K562 (cell line): ENCODE results near the gene SHLD1. TPM values are rescaled to one million over a fixed set of nuclear protein-coding genes. Genes with fewer than 3 reads are reported as not detected.

Experiments used
- ATAC-seq: fragments of 200-7000 bp; cut with Tn5 transposase; 3 replicates; pipeline ENCODE4 v1.9.1; 2020; ENCODE audit warnings: moderate library complexity
- BruUV-seq: library from RNA; stranded (reverse); fragments of 400-500 nt; replicated peaks from 2 replicates; lab custom pipeline; 2021; lab: Mats Ljungman, UMichigan
- CTCF ChIA-PET: fragments of 300-600 bp; formaldehyde crosslinking; extraction: SDS; loops from one replicate; lab custom pipeline; 2021; ENCODE audit warnings: low intra/inter-chr PET ratio; lab: Yijun Ruan, JAX
- POLR2A ChIA-PET: fragments of 300-600, 350-650 bp; sonication (Branson Sonifier 250); formaldehyde crosslinking; extraction: SDS; loops from one replicate; lab custom pipeline; 2021; ENCODE audit warnings: antibody characterized with exemption, inconsistent platforms; lab: Yijun Ruan, JAX
- DNase-seq, 4 experiments: peaks; one replicate each; pipeline versions ENCODE4 v3.0.0 to v3.0.0-alpha.2; 2011 to 2018; ENCODE audit warnings: low spot score in 3 of 4, mixed read lengths in 3 of 4; ENCODE audit errors: extremely low read depth in 1 of 4
- FAIRE-seq: peaks from 2 replicates; lab custom pipeline; 2011; peaks lifted over from hg19 to GRCh38; lab: Jason Lieb, UNC
- H2AFZ ChIP-seq: 2 replicates; pipeline ENCODE4 v1.6.0; 2011; ENCODE audit warnings: low read depth, low read length, control low read depth, inconsistent platforms
- H3K27ac ChIP-seq: fragments of 200-600 bp; 3 replicates; pipeline ENCODE4 v1.8.0; 2011; ENCODE audit warnings: low read depth, mild to moderate bottlenecking, control low read depth, inconsistent platforms, low read length, moderate library complexity, mixed read lengths; ENCODE audit errors: extremely low read depth
- H3K27me3 ChIP-seq, 2 experiments: fragments of 300-600 bp in 1 of 2; 2 replicates in 1 of 2; 3 replicates in 1 of 2; pipeline versions ENCODE4 v1.6.0 to v1.8.0; 2011; ENCODE audit warnings: inconsistent platforms in 2 of 2, low read length in 2 of 2, mild to moderate bottlenecking in 1 of 2, mixed read lengths in 1 of 2, moderate library complexity in 1 of 2; ENCODE audit not compliant: control insufficient read depth in 2 of 2, insufficient read depth in 2 of 2
- H3K36me3 ChIP-seq: fragments of 300-600 bp; 3 replicates; pipeline ENCODE4 v1.8.0; 2011; ENCODE audit warnings: mild to moderate bottlenecking, low read length, inconsistent platforms; ENCODE audit not compliant: control insufficient read depth, insufficient read depth
- H3K4me1 ChIP-seq, 2 experiments: fragments of 200-600 bp in 1 of 2; replicated peaks in 1 of 2; 2 replicates in 1 of 2; 3 replicates in 1 of 2; pipeline versions ENCODE4 v1.5.1 to v1.8.0; 2011; ENCODE audit warnings: inconsistent platforms in 2 of 2, low read length in 2 of 2, mild to moderate bottlenecking in 1 of 2, mixed read lengths in 1 of 2, moderate library complexity in 1 of 2; ENCODE audit not compliant: control insufficient read depth in 2 of 2, insufficient read depth in 2 of 2
- H3K4me2 ChIP-seq: 2 replicates; pipeline ENCODE4 v1.6.1; 2011; ENCODE audit warnings: low read length, control low read depth, inconsistent platforms, mixed read lengths; ENCODE audit not compliant: insufficient read depth
- H3K4me3 ChIP-seq: fragments of 200-600 bp; sonication (generic), shearing (Covaris generic); 2 replicates; pipeline ENCODE4 v1.5.1; 2016; ENCODE audit warnings: control low read depth, inconsistent platforms
- H3K79me2 ChIP-seq: fragments of 200-600 bp; 3 replicates; pipeline ENCODE4 v1.8.0; 2011; ENCODE audit warnings: low read length, inconsistent platforms; ENCODE audit not compliant: control insufficient read depth, insufficient read depth
- H3K9ac ChIP-seq, 2 experiments: 2 replicates each; pipeline versions ENCODE4 v1.6.0 to v1.6.1; 2011; ENCODE audit warnings: low read depth in 2 of 2, low read length in 2 of 2, control low read depth in 1 of 2, inconsistent platforms in 1 of 2, mild to moderate bottlenecking in 1 of 2, mixed read lengths in 1 of 2; ENCODE audit not compliant: insufficient read depth in 1 of 2
- H3K9me1 ChIP-seq: one replicate; pipeline ENCODE4 v1.6.0; 2011; ENCODE audit warnings: inconsistent platforms, mild to moderate bottlenecking, low read length, moderate library complexity; ENCODE audit not compliant: control insufficient read depth, insufficient read depth
- H3K9me3 ChIP-seq: replicated peaks from 2 replicates; pipeline ENCODE4 v1.5.1; 2011; ENCODE audit warnings: low read depth, low read length, inconsistent platforms; ENCODE audit not compliant: control insufficient read depth, insufficient read depth
- H4K20me1 ChIP-seq: replicated peaks from 2 replicates; pipeline ENCODE4 v1.6.1; 2011; ENCODE audit warnings: low read length, inconsistent platforms, mixed read lengths; ENCODE audit not compliant: control insufficient read depth, insufficient read depth
- HDGF ChIP-seq: fragments of 450-650 bp; IDR thresholded peaks from 2 replicates; pipeline ENCODE4 v1.6.1; 2016
- MIER1 ChIP-seq: fragments of 450-650 bp; IDR thresholded peaks from 2 replicates; pipeline ENCODE4 v1.6.1; 2016; ENCODE audit warnings: antibody characterized with exemption, mild to moderate bottlenecking, low read depth
- PATZ1 ChIP-seq: fragments of 250-450 bp; sonication (Bioruptor Pico); IDR thresholded peaks from 2 replicates; pipeline ENCODE4 v1.5.0; 2020; ENCODE audit warnings: mild to moderate bottlenecking, borderline replicate concordance
- SMARCA4 ChIP-seq: fragments of 450-650 bp; IDR thresholded peaks from 2 replicates; pipeline ENCODE4 v1.6.1; 2016
- ZBTB5 ChIP-seq: fragments of 450-650 bp; IDR thresholded peaks from 2 replicates; pipeline ENCODE4 v1.6.1; 2017; ENCODE audit warnings: antibody characterized with exemption
- ZNF79 ChIP-seq: fragments of 250-450 bp; sonication (Bioruptor Pico); IDR thresholded peaks from 2 replicates; pipeline ENCODE4 v1.4.0; 2020; ENCODE audit warnings: low read depth, mild to moderate bottlenecking, moderate library complexity
- WGBS: fragments of 100-300 bp; shearing (Covaris generic); methylation state at CpG from one replicate; pipeline ENCODE4 v1.1.6; 2016; ENCODE audit warnings: low coverage, mixed read lengths; ENCODE audit not compliant: insufficient coverage; ENCODE audit errors: missing lambda C conversion rate; 5-methylcytosine and 5-hydroxymethylcytosine counted together
- in situ Hi-C: fragments of 300-500 bp; cut with MboI; formaldehyde crosslinking; loops from 4 replicates; pipeline ENCODE4 v1.15.0; 2018; ENCODE audit warnings: inconsistent platforms, mixed read lengths
- intact Hi-C: fragments of 100-400 bp; cut with micrococcal nuclease; formaldehyde crosslinking; loops from 2 replicates; pipeline ENCODE4 v1.14.2; 2022
- polyA plus RNA-seq, 8 experiments: library from polyadenylated mRNA; depleted of rRNA in 4 of 8; stranded (reverse) in 5 of 8; unstranded in 3 of 8; fragments of >200 nt; fragmentation: Nextera tagmentation in 2 of 8; fragmentation: Illumina TruSeq in 1 of 8; extraction: Ambion mirVana in 2 of 8; extraction: Trizol in 1 of 8; gene quantifications; 2 replicates each; pipeline versions ENCODE4 v1.2.1 to v1.2.3, GENCODE V29; 2011 to 2014; ENCODE audit warnings: inconsistent platforms in 1 of 8, missing spikeins in 1 of 8
- total RNA-seq, 7 experiments: library from RNA; depleted of rRNA in 6 of 7; stranded (reverse); fragments of >200 nt in 6 of 7; fragmentation: Illumina TruSeq in 2 of 7; extraction: Trizol in 2 of 7; gene quantifications; 2 replicates each; pipeline versions ENCODE4 v1.2.1 to v1.2.3, GENCODE V29; 2011 to 2021; ENCODE audit warnings: low replicate concordance in 1 of 7

SHLD1 gene
- total and polyA plus RNA-seq, 9 of the 15 experiments (the other 6 are each of a cell fraction or from before 2014, with no cell fraction given) = 3.7 to 21.6 (median 8.2) TPM

GRCh38 chr20:5827098-5827853, 77.1 kb downstream of the SHLD1 start:
- no peaks in the 10 kb centered on the region for H4K20me1 ChIP-seq
- no peak overlapping the region for H3K4me3 ChIP-seq
- no peaks in the 10 kb centered on the region for H3K79me2 ChIP-seq
- no peaks in the 10 kb centered on the region for H3K36me3 ChIP-seq
- TF ChIP-seq ZNF79 (CRISPR knock-in tag) (no peak), HDGF (no peak), PATZ1 (CRISPR knock-in tag) (no peak), ZBTB5 (no peak), SMARCA4 (no peak), MIER1 (no peak)
- BruUV-seq = no TSS peak
- H2AFZ ChIP-seq = no peak overlapping the region
- WGBS = 61% methylated on average over 10 of the region's 15 CpGs
- in situ Hi-C loops = no loop called here
- H3K27me3 ChIP-seq = no peaks in the 10 kb centered on the region
- FAIRE-seq (no peak), DNase-seq (no peak), ATAC-seq (no peak)
- no peak overlapping the region for H3K9ac ChIP-seq
- H3K4me2 ChIP-seq = no peak overlapping the region
- no peaks in the 10 kb centered on the region for H3K9me3 ChIP-seq
- H3K27ac ChIP-seq = no peak overlapping the region
- H3K9me1 ChIP-seq = no peaks in the 10 kb centered on the region
- H3K4me1 ChIP-seq = peaks cover 0 to 8% of the 10 kb centered on the region in 2 experiments; a peak in 3 of 5 replicates
- ChIA-PET POLR2A (no interaction called here), CTCF (no interaction called here)
- intact Hi-C loops = no loop called here
